ENCODE measurements around the gene SAMD7.

DNA sequence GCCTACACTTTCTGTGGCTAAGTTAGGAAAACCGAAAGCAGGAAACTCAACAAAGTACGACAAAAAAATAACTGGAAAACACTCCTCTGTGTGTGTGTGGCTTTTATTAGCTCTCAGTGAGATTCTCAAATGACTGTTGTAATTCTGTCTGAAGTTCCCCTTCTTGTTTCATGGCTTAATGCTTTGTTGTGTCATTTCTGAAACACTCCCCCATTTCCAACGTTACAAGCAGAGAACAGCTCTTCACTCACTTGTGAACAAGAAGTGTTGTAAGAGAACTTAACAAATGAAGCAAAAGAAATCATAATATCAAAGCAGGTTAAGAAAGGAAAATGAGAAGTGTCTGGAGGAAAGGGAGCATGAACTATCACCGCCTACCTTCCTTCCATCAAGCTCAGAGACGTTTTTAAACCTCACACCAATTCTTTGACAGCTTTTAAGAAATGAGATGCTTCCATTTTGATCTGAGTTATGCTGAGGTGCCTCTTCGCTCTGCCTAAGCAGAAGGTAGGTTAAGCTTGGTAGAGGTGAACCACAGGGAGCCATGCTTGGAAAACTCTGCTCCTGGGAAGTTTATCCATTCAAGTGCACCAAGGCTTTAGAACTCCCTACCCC, 42.9 kb downstream of the SAMD7 start:
- no peak for TF ChIP-seq POLR2A (IDR thresholded peaks at IDR 0.05; ENCODE audit: low read depth, low read length)
- TF ChIP-seq POLR2AphosphoS5 (IDR thresholded peaks at IDR 0.05; ENCODE audit: low read depth, low read length) = no peak
- no peak for TF ChIP-seq TAF1 (IDR thresholded peaks at IDR 0.05; ENCODE audit: borderline replicate concordance, low read depth, low read length)
